ENCODE data around the gene HNRNPF. TPM values are rescaled to one million over a fixed set of nuclear protein-coding genes. Genes with fewer than 3 reads are reported as not detected.

HNRNPF gene
- total RNA-seq, 1 experiment from 2014 or later: 333 TPM

GRCh38 chr10:43372765-43373361 lies 36.1 kb downstream of the HNRNPF start:
- TF ChIP-seq ZNF274 (IDR thresholded peaks at IDR 0.05; ENCODE audit: low read depth, low read length): no peak
- no peak for TF ChIP-seq SP1 (IDR thresholded peaks at IDR 0.05; ENCODE audit: low read depth)
- TF ChIP-seq JUND (IDR thresholded peaks at IDR 0.05): no peak
- no peak for TF ChIP-seq ELF1 (IDR thresholded peaks at IDR 0.05; ENCODE audit: borderline replicate concordance, low read depth)
- TF ChIP-seq TCF7L2 (IDR thresholded peaks at IDR 0.05; ENCODE audit: borderline replicate concordance, extremely low read depth, insufficient read depth, insufficient read length): no peak
- no peak for TF ChIP-seq CTCF (IDR thresholded peaks at IDR 0.05 in 2 of 3, conservative IDR thresholded peaks at IDR 0.05 in 1 of 3; ENCODE audit: borderline replicate concordance in 1 of 3, insufficient read depth in 1 of 3, low read depth in 2 of 3, low read length in 2 of 3)
- no peak for TF ChIP-seq RAD21 (IDR thresholded peaks at IDR 0.05; ENCODE audit: low read depth)
- TF ChIP-seq ATF3 (IDR thresholded peaks at IDR 0.05): no peak
- no peak for TF ChIP-seq SRF (IDR thresholded peaks at IDR 0.05; ENCODE audit: low read depth)
- no peak for TF ChIP-seq ZFX (IDR thresholded peaks at IDR 0.05)
- TF ChIP-seq EGR1 (IDR thresholded peaks at IDR 0.05; ENCODE audit: low read depth): no peak
- no peak for TF ChIP-seq CBX3 (IDR thresholded peaks at IDR 0.05; ENCODE audit: low read depth)
- no peak for TF ChIP-seq ZBTB33 (IDR thresholded peaks at IDR 0.05; ENCODE audit: extremely low read depth, insufficient replicate concordance, low read length)
- TF ChIP-seq SIN3A (IDR thresholded peaks at IDR 0.05; ENCODE audit: low read depth): no peak
- no peak for TF ChIP-seq EZH2phosphoT487 (IDR thresholded peaks at IDR 0.05; ENCODE audit: borderline replicate concordance)
- TF ChIP-seq EZH2 (IDR thresholded peaks at IDR 0.05): no peak
- TF ChIP-seq YY1 (IDR thresholded peaks at IDR 0.05; ENCODE audit: extremely low read depth, insufficient replicate concordance, low read depth, low read length): no peak
- TF ChIP-seq POLR2AphosphoS5 (IDR thresholded peaks at IDR 0.05; ENCODE audit: low read depth, low read length): no peak
- intact Hi-C loops (cut with micrococcal nuclease): no loop called here
- RAD21 ChIA-PET (ENCODE audit: low non-redundant PET in 1 of 2, low total read pairs in 2 of 2, uncharacterized antibody in 2 of 2, unreplicated experiment in 2 of 2): no interaction called here
- Histone ChIP-seq H3K36me3 (ENCODE audit: control insufficient read depth in 1 of 2, insufficient read depth in 2 of 2, low read length in 2 of 2) (no peaks in the 10 kb centered on the region), H3K4me1 (ENCODE audit: control insufficient read depth in 1 of 2, insufficient read depth in 2 of 2, low read length in 2 of 2) (peaks cover 10 to 17% of the 10 kb centered on the region in 2 experiments), H3K27me3 (ENCODE audit: insufficient read depth, low read length) (no peaks in the 10 kb centered on the region), H3K9me3 (ENCODE audit: control insufficient read depth in 1 of 2, insufficient read depth in 1 of 2, low read depth in 1 of 2, low read length in 2 of 2) (no peaks in the 10 kb centered on the region), H3K4me2 (ENCODE audit: low read length) (no peak overlapping the region), H3K79me2 (ENCODE audit: insufficient read depth, low read length) (no peaks in the 10 kb centered on the region), H3K27ac (ENCODE audit: low read depth, low read length) (no peak overlapping the region), H3K9ac (ENCODE audit: low read length) (no peak overlapping the region), H3K4me3 (replicated peaks in 1 of 2; ENCODE audit: low read depth in 1 of 2, low read length in 2 of 2) (no peak overlapping the region), H4K20me1 (ENCODE audit: insufficient read depth) (no peaks in the 10 kb centered on the region), H2AFZ (ENCODE audit: low read depth, low read length, poor library complexity, severe bottlenecking) (no peak overlapping the region), H3K9me2 (ENCODE audit: insufficient read depth) (no peaks in the 10 kb centered on the region)
- CTCF ChIA-PET: no interaction called here
- POLR2A ChIA-PET: no interaction called here
- ATAC-seq: no peak
- DNase-seq (ENCODE audit: low read depth, low spot score): no peak
- no TSS peak for BruUV-seq (replicated peaks)
